Measurements from ENCODE around the gene ZSCAN26. TPM values are rescaled to one million over a fixed set of nuclear protein-coding genes. Genes with fewer than 3 reads are reported as not detected.

Gene ZSCAN26
- total RNA-seq, 1 experiment from 2014 or later = 17.4 TPM

GRCh38 chr6:28243946-28244345, 23.0 kb upstream of the ZSCAN26 start:
- no peak overlapping the region for H3K27ac ChIP-seq
- H3K9me3 ChIP-seq (replicated peaks) = no peaks in the 10 kb centered on the region
- DNase-seq (ENCODE audit: low read depth in 1 of 2, low spot score in 2 of 2) = no peak
- peaks cover 42% of the 10 kb centered on the region for H3K36me3 ChIP-seq
- no peaks in the 10 kb centered on the region for H3K4me1 ChIP-seq (replicated peaks)
- no peaks in the 10 kb centered on the region for H3K27me3 ChIP-seq (replicated peaks)
- no peak overlapping the region for H3K4me3 ChIP-seq

- Histone ChIP-seq H3K36me3 (peaks cover 46% of the 10 kb centered on the region), H3K4me3 (no peak overlapping the region), H3K27me3 (replicated peaks) (no peaks in the 10 kb centered on the region), H3K4me1 (replicated peaks) (no peaks in the 10 kb centered on the region; the same call in 1 of the 2 replicates), H3K27ac (no peak overlapping the region), H3K9me3 (replicated peaks) (no peaks in the 10 kb centered on the region)
- no peak for DNase-seq (ENCODE audit: low read depth in 1 of 2, low spot score in 2 of 2)
Observed at GRCh38 chr6:28245206-28245941, 21.6 kb upstream of the ZSCAN26 start.

GRCh38 chr6:28248916-28249315, 18.0 kb upstream of the ZSCAN26 start:
- peaks cover 41% of the 10 kb centered on the region for H3K36me3 ChIP-seq
- peaks cover 14% of the 10 kb centered on the region for H3K4me1 ChIP-seq (replicated peaks)
- no peaks in the 10 kb centered on the region for H3K27me3 ChIP-seq (replicated peaks)
- no peak overlapping the region for H3K4me3 ChIP-seq
- H3K27ac ChIP-seq = no peak overlapping the region
- no peak for DNase-seq (ENCODE audit: low read depth in 1 of 2, low spot score in 2 of 2)
- H3K9me3 ChIP-seq (replicated peaks) = no peaks in the 10 kb centered on the region

- H3K9me3 ChIP-seq (replicated peaks) = no peaks in the 10 kb centered on the region
- no peak overlapping the region; the same call in 1 of the 2 replicates for H3K4me3 ChIP-seq
- peaks cover 14% of the 10 kb centered on the region for H3K4me1 ChIP-seq (replicated peaks)
- H3K27ac ChIP-seq = no peak overlapping the region
- no peaks in the 10 kb centered on the region for H3K27me3 ChIP-seq (replicated peaks)
- peaks cover 23% of the 10 kb centered on the region for H3K36me3 ChIP-seq
- DNase-seq (ENCODE audit: low read depth in 1 of 2, low spot score in 2 of 2) = no peak
Observed at GRCh38 chr6:28250747-28251146, 16.2 kb upstream of the ZSCAN26 start.

- H3K36me3 ChIP-seq = peaks cover 15% of the 10 kb centered on the region
- no peaks in the 10 kb centered on the region for H3K9me3 ChIP-seq (replicated peaks)
- H3K4me1 ChIP-seq (replicated peaks) = peaks cover 14% of the 10 kb centered on the region
- no peak overlapping the region for H3K27ac ChIP-seq
- H3K4me3 ChIP-seq = peak overlapping the region; percentile 59
- no peak for DNase-seq (ENCODE audit: low read depth in 1 of 2, low spot score in 2 of 2)
- no peaks in the 10 kb centered on the region for H3K27me3 ChIP-seq (replicated peaks)
Observed at GRCh38 chr6:28251661-28252008, 15.3 kb upstream of the ZSCAN26 start.

- no peaks in the 10 kb centered on the region for H3K27me3 ChIP-seq (replicated peaks)
- H3K4me1 ChIP-seq (replicated peaks) = peaks cover 14% of the 10 kb centered on the region
- peaks cover 9% of the 10 kb centered on the region for H3K36me3 ChIP-seq
- H3K27ac ChIP-seq = no peak within 1 kb of the TSS
- no peaks in the 10 kb centered on the region for H3K9me3 ChIP-seq (replicated peaks)
- DNase-seq (ENCODE audit: low read depth in 1 of 2, low spot score in 2 of 2) = peak; percentile 72 to 88
- peak within 1 kb of the TSS; percentile 59 for H3K4me3 ChIP-seq
Observed at GRCh38 chr6:28252009-28252975, 14.7 kb upstream of the ZSCAN26 start, which contains the start of gene ZKSCAN4. Gene ZKSCAN4, minus strand, starts transcription at chr6:28252269. Its CDS starts 289 bp downstream, at chr6:28251980.

GRCh38 chr6:28254121-28254519, 12.8 kb upstream of the ZSCAN26 start:
- H3K9me3 ChIP-seq (replicated peaks) = no peaks in the 10 kb centered on the region
- H3K36me3 ChIP-seq = peaks cover 5% of the 10 kb centered on the region
- H3K4me3 ChIP-seq = no peak overlapping the region
- no peak overlapping the region for H3K27ac ChIP-seq
- no peak for DNase-seq (ENCODE audit: low read depth in 1 of 2, low spot score in 2 of 2)
- H3K27me3 ChIP-seq (replicated peaks) = no peaks in the 10 kb centered on the region
- H3K4me1 ChIP-seq (replicated peaks) = peaks cover 14% of the 10 kb centered on the region

- Histone ChIP-seq H3K4me3 (no peak overlapping the region), H3K27me3 (replicated peaks) (no peaks in the 10 kb centered on the region; the same call in 1 of the 2 replicates), H3K4me1 (replicated peaks) (peaks cover 7% of the 10 kb centered on the region), H3K27ac (no peak overlapping the region), H3K36me3 (no peaks in the 10 kb centered on the region), H3K9me3 (replicated peaks) (no peaks in the 10 kb centered on the region)
- no peak for DNase-seq (ENCODE audit: low read depth in 1 of 2, low spot score in 2 of 2)
Observed at GRCh38 chr6:28257042-28257441, 9.9 kb upstream of the ZSCAN26 start.

GRCh38 chr6:28258877-28259777, 7.8 kb upstream of the ZSCAN26 start, which contains the start of gene NKAPL:
Gene NKAPL, plus strand, starts transcription at chr6:28259297. Its CDS starts 75 bp downstream, at chr6:28259372.
- Histone ChIP-seq H3K4me1 (replicated peaks) (no peaks in the 10 kb centered on the region), H3K27me3 (replicated peaks) (no peaks in the 10 kb centered on the region; the same call in 1 of the 2 replicates), H3K9me3 (replicated peaks) (no peaks in the 10 kb centered on the region), H3K27ac (no peak within 1 kb of the TSS), H3K4me3 (no peak within 1 kb of the TSS), H3K36me3 (no peaks in the 10 kb centered on the region)
- DNase-seq (ENCODE audit: low read depth in 1 of 2, low spot score in 2 of 2) = no peak

- no peak overlapping the region for H3K27ac ChIP-seq
- no peaks in the 10 kb centered on the region for H3K9me3 ChIP-seq (replicated peaks)
- peaks cover 10% of the 10 kb centered on the region for H3K4me1 ChIP-seq (replicated peaks)
- H3K36me3 ChIP-seq = no peaks in the 10 kb centered on the region
- H3K27me3 ChIP-seq (replicated peaks) = no peaks in the 10 kb centered on the region; the same call in 1 of the 2 replicates
- H3K4me3 ChIP-seq = no peak overlapping the region
- DNase-seq (ENCODE audit: low read depth in 1 of 2, low spot score in 2 of 2) = no peak
Observed at GRCh38 chr6:28263922-28264321, 3.0 kb upstream of the ZSCAN26 start.

GRCh38 chr6:28264834-28265401, 2.0 kb upstream of the ZSCAN26 start:
- Histone ChIP-seq H3K36me3 (no peaks in the 10 kb centered on the region), H3K9me3 (replicated peaks) (no peaks in the 10 kb centered on the region), H3K4me3 (no peak overlapping the region), H3K27ac (no peak overlapping the region), H3K4me1 (replicated peaks) (peaks cover 17% of the 10 kb centered on the region), H3K27me3 (replicated peaks) (no peaks in the 10 kb centered on the region; the same call in 1 of the 2 replicates)
- DNase-seq (ENCODE audit: low read depth in 1 of 2, low spot score in 2 of 2) = no peak

GRCh38 chr6:28266563-28266961, 381 bp upstream of the ZSCAN26 start:
- Histone ChIP-seq H3K27ac (no peak overlapping the region), H3K36me3 (no peaks in the 10 kb centered on the region; the same call in 1 of the 2 replicates), H3K9me3 (replicated peaks) (no peaks in the 10 kb centered on the region), H3K4me3 (peak overlapping the region; percentile 66), H3K27me3 (replicated peaks) (no peaks in the 10 kb centered on the region), H3K4me1 (replicated peaks) (peaks cover 18% of the 10 kb centered on the region)
- no peak for DNase-seq (ENCODE audit: low read depth in 1 of 2, low spot score in 2 of 2)

- H3K4me1 ChIP-seq (replicated peaks) = peaks cover 18% of the 10 kb centered on the region
- no peaks in the 10 kb centered on the region for H3K9me3 ChIP-seq (replicated peaks)
- H3K27me3 ChIP-seq (replicated peaks) = no peaks in the 10 kb centered on the region
- 0 out of 2 replicates have a peak overlapping the region, but pooled peaks have one; percentile 19 for H3K27ac ChIP-seq
- DNase-seq (ENCODE audit: low read depth in 1 of 2, low spot score in 2 of 2) = no peak
- peaks cover 10% of the 10 kb centered on the region for H3K36me3 ChIP-seq
- H3K4me3 ChIP-seq = peak overlapping the region; percentile 66
Observed at GRCh38 chr6:28267695-28268059, 734 bp downstream of the ZSCAN26 start.

Measured in SJSA1 (cell line).